ENCODE results near the gene FOXP1.

GRCh38 chr3:71371282-71371681, 212.2 kb downstream of the FOXP1 start:
- TF ChIP-seq CTCF (IDR thresholded peaks at IDR 0.05; ENCODE audit: poor library complexity) (no peak), EZH2 (IDR thresholded peaks at IDR 0.05; ENCODE audit: borderline replicate concordance) (no peak), EZH2phosphoT487 (IDR thresholded peaks at IDR 0.05; ENCODE audit: low read depth, severe bottlenecking, unreplicated experiment) (no peak)
